T-helper 2 cell treated with Interferon-gamma antibody and Interleukin-4, amounts not matched to agents 5 μg/mL and 100 μg/mL, for 36 hours (primary cell): Measurements from ENCODE around the gene PPA2.

Experiments used
- DNase-seq: peaks from one replicate; pipeline ENCODE4 v3.0.0; 2021; ENCODE audit warnings: low spot score
- H3K27ac Mint-ChIP-seq: one replicate; pipeline ENCODE4 v1.8.0; 2021; ENCODE audit warnings: mild to moderate bottlenecking, mixed read lengths
- H3K27me3 Mint-ChIP-seq: one replicate; pipeline ENCODE4 v1.8.0; 2021; ENCODE audit warnings: low read depth, mixed read lengths
- H3K36me3 Mint-ChIP-seq: one replicate; pipeline ENCODE4 v1.8.0; 2021; ENCODE audit warnings: low read depth, mixed read lengths
- H3K4me1 Mint-ChIP-seq: one replicate; pipeline ENCODE4 v1.8.0; 2021; ENCODE audit warnings: low read depth, mixed read lengths
- H3K4me3 Mint-ChIP-seq: one replicate; pipeline ENCODE4 v1.8.0; 2022; ENCODE audit warnings: mild to moderate bottlenecking, moderate library complexity, mixed read lengths
- H3K9me3 Mint-ChIP-seq: one replicate; pipeline ENCODE4 v1.8.0; 2021; ENCODE audit warnings: mixed read lengths

The PPA2 gene

GRCh38 chr4:105400901-105401677 lies 72.8 kb downstream of the PPA2 start:
- no peak for DNase-seq
- Mint-ChIP-seq H3K9me3 (peaks cover 6% of the 10 kb centered on the region), H3K4me3 (no peak overlapping the region), H3K4me1 (no peaks in the 10 kb centered on the region), H3K27me3 (no peaks in the 10 kb centered on the region), H3K36me3 (peaks cover 24% of the 10 kb centered on the region), H3K27ac (no peak overlapping the region)

GRCh38 chr4:105399532-105400161 lies 74.2 kb downstream of the PPA2 start:
- Mint-ChIP-seq H3K36me3 (peaks cover 19% of the 10 kb centered on the region), H3K27me3 (no peaks in the 10 kb centered on the region)
- DNase-seq = no peak

DNA sequence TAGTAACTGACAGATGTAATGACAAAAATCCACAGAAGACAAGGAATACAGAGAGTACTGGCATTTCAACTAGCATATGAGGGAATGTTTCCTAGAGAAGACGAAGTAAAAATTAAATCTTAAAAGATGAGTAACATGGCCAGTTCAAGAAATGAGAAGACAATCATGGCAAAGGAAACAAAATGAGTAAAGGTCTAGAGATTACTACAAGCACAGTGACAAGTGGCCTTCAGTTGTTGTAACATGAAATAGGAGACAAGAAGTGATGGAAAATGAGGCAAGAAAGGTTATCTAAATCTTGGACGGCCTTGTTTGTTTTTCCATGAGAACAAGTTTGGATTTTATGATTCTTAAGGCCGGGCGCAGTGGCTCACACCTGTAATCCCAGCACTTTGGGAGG lies 81.0 kb downstream of the PPA2 start:
- Mint-ChIP-seq H3K36me3 (peaks cover 23% of the 10 kb centered on the region), H3K4me3 (no peak overlapping the region), H3K27ac (no peak overlapping the region), H3K9me3 (no peaks in the 10 kb centered on the region), H3K27me3 (no peaks in the 10 kb centered on the region), H3K4me1 (no peaks in the 10 kb centered on the region)
- no peak for DNase-seq

More at GRCh38 chr4:105399532-105400161, 74.2 kb downstream of the PPA2 start:
- H3K4me3 Mint-ChIP-seq = no peak overlapping the region
- no peak overlapping the region for H3K27ac Mint-ChIP-seq
- no peaks in the 10 kb centered on the region for H3K4me1 Mint-ChIP-seq
- no peaks in the 10 kb centered on the region for H3K9me3 Mint-ChIP-seq

DNA sequence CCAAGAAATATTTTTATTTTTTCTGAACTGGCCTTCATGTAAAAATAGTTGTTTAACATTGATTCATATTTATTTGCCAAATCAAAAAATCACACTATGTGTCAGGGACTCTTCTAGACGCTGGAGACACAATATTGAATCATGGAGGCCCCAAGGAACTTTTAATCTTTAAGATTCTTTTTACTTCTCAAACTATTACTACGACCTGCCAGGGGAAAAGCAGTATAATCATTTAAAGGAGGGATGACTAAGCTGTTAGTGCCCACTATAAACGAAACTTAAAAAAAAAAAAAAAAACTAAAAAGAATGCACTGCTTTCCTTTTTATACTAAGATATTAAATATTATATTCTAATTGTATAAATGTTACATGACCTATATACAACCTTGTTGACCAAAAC lies 84.7 kb downstream of the PPA2 start:
- peaks cover 33% of the 10 kb centered on the region for H3K36me3 Mint-ChIP-seq
- no peak overlapping the region for H3K4me3 Mint-ChIP-seq
- no peak overlapping the region for H3K27ac Mint-ChIP-seq
- H3K4me1 Mint-ChIP-seq = no peaks in the 10 kb centered on the region
- no peaks in the 10 kb centered on the region for H3K27me3 Mint-ChIP-seq
- no peak for DNase-seq
- no peaks in the 10 kb centered on the region for H3K9me3 Mint-ChIP-seq

- no peak overlapping the region for H3K27ac Mint-ChIP-seq
- no peak for DNase-seq
- H3K9me3 Mint-ChIP-seq = no peaks in the 10 kb centered on the region
- peaks cover 43% of the 10 kb centered on the region for H3K36me3 Mint-ChIP-seq
- H3K4me1 Mint-ChIP-seq = no peaks in the 10 kb centered on the region
- H3K27me3 Mint-ChIP-seq = no peaks in the 10 kb centered on the region
- no peak overlapping the region for H3K4me3 Mint-ChIP-seq
These were observed 86.4 kb downstream of the PPA2 start for GRCh38 chr4:105387466-105387865.

GRCh38 chr4:105386012-105386411 lies 87.8 kb downstream of the PPA2 start:
- Mint-ChIP-seq H3K27me3 (no peaks in the 10 kb centered on the region), H3K4me3 (no peak overlapping the region), H3K36me3 (peaks cover 42% of the 10 kb centered on the region), H3K4me1 (no peaks in the 10 kb centered on the region), H3K27ac (no peak overlapping the region), H3K9me3 (no peaks in the 10 kb centered on the region)
- no peak for DNase-seq

- no peaks in the 10 kb centered on the region for H3K9me3 Mint-ChIP-seq
- peaks cover 13% of the 10 kb centered on the region for H3K36me3 Mint-ChIP-seq
- no peak for DNase-seq
- H3K4me3 Mint-ChIP-seq = no peak overlapping the region
- H3K4me1 Mint-ChIP-seq = no peaks in the 10 kb centered on the region
- H3K27me3 Mint-ChIP-seq = no peaks in the 10 kb centered on the region
- no peak overlapping the region for H3K27ac Mint-ChIP-seq
These were observed 99.8 kb downstream of the PPA2 start for GRCh38 chr4:105374071-105374470.

- Mint-ChIP-seq H3K27me3 (no peaks in the 10 kb centered on the region), H3K9me3 (no peaks in the 10 kb centered on the region), H3K4me1 (no peaks in the 10 kb centered on the region), H3K4me3 (no peak overlapping the region), H3K36me3 (peaks cover 17% of the 10 kb centered on the region), H3K27ac (no peak overlapping the region)
- no peak for DNase-seq
These were observed 100.5 kb downstream of the PPA2 start for GRCh38 chr4:105373324-105373723.

DNA sequence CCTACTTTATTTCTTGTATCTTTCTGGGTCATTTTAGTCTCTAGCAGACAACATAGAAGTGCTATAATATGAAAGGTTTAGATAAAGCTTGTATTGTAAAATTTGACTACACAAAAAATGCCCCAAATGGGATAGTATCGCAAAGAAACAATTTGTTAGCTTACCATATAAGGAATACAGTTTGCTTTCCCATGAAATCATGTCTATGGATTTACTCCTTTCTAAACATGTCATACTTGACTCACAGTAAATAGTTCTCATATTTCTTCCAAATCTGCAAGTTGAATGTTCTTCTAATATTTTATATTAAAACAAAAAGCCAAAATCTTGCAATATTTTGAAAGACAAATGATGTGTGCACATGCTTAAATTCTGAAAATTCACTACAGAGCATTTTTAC lies 103.9 kb downstream of the PPA2 start:
- Mint-ChIP-seq H3K9me3 (peaks cover 18% of the 10 kb centered on the region), H3K27me3 (no peaks in the 10 kb centered on the region), H3K4me3 (no peak overlapping the region), H3K36me3 (peaks cover 38% of the 10 kb centered on the region), H3K4me1 (no peaks in the 10 kb centered on the region), H3K27ac (no peak overlapping the region)
- no peak for DNase-seq

- peaks cover 24% of the 10 kb centered on the region for H3K36me3 Mint-ChIP-seq
- H3K4me1 Mint-ChIP-seq = peaks cover 6% of the 10 kb centered on the region
- peaks cover 17% of the 10 kb centered on the region for H3K9me3 Mint-ChIP-seq
- H3K4me3 Mint-ChIP-seq = no peak overlapping the region
- no peak for DNase-seq
- no peaks in the 10 kb centered on the region for H3K27me3 Mint-ChIP-seq
- H3K27ac Mint-ChIP-seq = no peak overlapping the region
These were observed 112.8 kb downstream of the PPA2 start for GRCh38 chr4:105361053-105361452.

DNA sequence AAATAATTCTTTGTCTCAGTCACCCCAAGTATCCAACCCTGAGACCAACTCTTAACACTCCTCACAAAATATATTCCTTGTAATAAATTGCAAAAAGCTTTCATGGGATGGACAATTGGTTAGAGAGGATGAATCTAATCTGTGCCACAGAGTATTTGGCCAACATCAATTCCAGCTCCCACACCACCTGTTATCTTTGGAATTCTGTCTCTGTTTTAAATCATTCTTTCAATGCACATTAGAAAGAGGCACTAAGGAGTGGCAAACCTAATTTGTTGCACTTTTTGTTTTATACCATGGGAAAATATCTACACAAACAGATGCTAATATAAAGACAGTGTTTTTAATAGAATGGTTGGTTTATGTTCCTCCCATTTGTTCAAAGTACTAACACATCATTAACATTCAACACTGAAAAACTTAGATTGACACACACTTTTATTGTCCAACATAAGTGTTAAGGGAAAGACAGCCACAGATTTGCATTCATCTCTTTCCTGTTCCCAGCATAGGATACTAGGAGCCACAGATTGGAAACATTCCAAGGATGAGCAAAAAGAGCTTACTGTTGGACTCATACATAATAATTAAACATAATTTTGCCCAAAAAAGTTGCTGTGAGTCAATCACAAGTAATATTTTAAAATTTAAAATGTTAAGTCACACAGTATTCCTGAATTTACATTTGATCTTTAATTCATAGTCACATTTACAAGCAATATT lies 116.4 kb downstream of the PPA2 start:
- H3K4me3 Mint-ChIP-seq = no peak overlapping the region
- H3K9me3 Mint-ChIP-seq = peaks cover 4% of the 10 kb centered on the region
- H3K27ac Mint-ChIP-seq = no peak overlapping the region
- peaks cover 12% of the 10 kb centered on the region for H3K4me1 Mint-ChIP-seq
- H3K36me3 Mint-ChIP-seq = peaks cover 11% of the 10 kb centered on the region
- DNase-seq = no peak
- H3K27me3 Mint-ChIP-seq = no peaks in the 10 kb centered on the region

GRCh38 chr4:105356194-105356593 lies 117.7 kb downstream of the PPA2 start:
- H3K4me3 Mint-ChIP-seq = no peak overlapping the region
- no peak overlapping the region for H3K27ac Mint-ChIP-seq
- peaks cover 12% of the 10 kb centered on the region for H3K4me1 Mint-ChIP-seq
- no peaks in the 10 kb centered on the region for H3K27me3 Mint-ChIP-seq
- DNase-seq = no peak
- H3K9me3 Mint-ChIP-seq = peaks cover 4% of the 10 kb centered on the region
- H3K36me3 Mint-ChIP-seq = peaks cover 11% of the 10 kb centered on the region

GRCh38 chr4:105352826-105353225 lies 121.0 kb downstream of the PPA2 start:
- Mint-ChIP-seq H3K27me3 (no peaks in the 10 kb centered on the region), H3K27ac (no peak overlapping the region), H3K4me1 (peaks cover 6% of the 10 kb centered on the region), H3K36me3 (peaks cover 2% of the 10 kb centered on the region), H3K4me3 (no peak overlapping the region), H3K9me3 (no peaks in the 10 kb centered on the region)
- peak; percentile 9 for DNase-seq

GRCh38 chr4:105351861-105352260 lies 122.0 kb downstream of the PPA2 start:
- no peak overlapping the region for H3K4me3 Mint-ChIP-seq
- peaks cover 2% of the 10 kb centered on the region for H3K36me3 Mint-ChIP-seq
- no peaks in the 10 kb centered on the region for H3K27me3 Mint-ChIP-seq
- H3K4me1 Mint-ChIP-seq = peaks cover 6% of the 10 kb centered on the region
- H3K9me3 Mint-ChIP-seq = no peaks in the 10 kb centered on the region
- DNase-seq = no peak
- H3K27ac Mint-ChIP-seq = no peak overlapping the region
